HG03060 (cell line): Measurements from ENCODE around the gene ATP5ME.
"Not testable (repeated sequence)": the region's sequence is repeated elsewhere in the genome, so short reads cannot be mapped to it uniquely, and the experiment has no call there.

Source experiments
- ATAC-seq: cut with Tn5 transposase; IDR thresholded peaks from one replicate; pipeline ENCODE4 v1.9.1; 2021; ENCODE audit warnings: low read depth, moderate number of reproducible peaks; ENCODE audit not compliant: unreplicated experiment

Gene ATP5ME

GRCh38 chr4:657338-657833 is 16.7 kb downstream of the ATP5ME start:
- no peak for ATAC-seq

GRCh38 chr4:656436-657337 is 17.4 kb downstream of the ATP5ME start:
- no peak for ATAC-seq

- ATAC-seq, result no peak
Measured at GRCh38 chr4:655464-656151, 18.5 kb downstream of the ATP5ME start.

- ATAC-seq, result no peak
Measured at GRCh38 chr4:654871-655463, 19.1 kb downstream of the ATP5ME start.

DNA sequence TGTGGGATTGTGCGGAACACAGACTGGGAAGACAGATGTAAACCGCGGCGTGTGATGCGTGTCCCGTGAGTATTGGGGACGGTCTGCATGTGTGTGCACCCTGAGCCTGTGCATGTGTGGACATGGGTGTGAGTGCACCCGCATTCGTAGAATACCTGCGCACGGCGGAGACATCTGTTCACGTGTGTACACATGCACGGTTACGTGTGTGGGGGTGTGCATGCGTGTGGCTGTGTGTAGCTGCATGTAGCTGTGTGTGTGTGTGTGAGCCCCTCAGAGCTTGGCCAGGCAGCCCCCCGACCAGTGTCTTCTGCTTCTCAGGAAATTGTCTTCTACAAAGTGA is 19.6 kb downstream of the ATP5ME start:
- no peak for ATAC-seq

GRCh38 chr4:653831-654502 is 20.1 kb downstream of the ATP5ME start:
- ATAC-seq, result no peak

DNA sequence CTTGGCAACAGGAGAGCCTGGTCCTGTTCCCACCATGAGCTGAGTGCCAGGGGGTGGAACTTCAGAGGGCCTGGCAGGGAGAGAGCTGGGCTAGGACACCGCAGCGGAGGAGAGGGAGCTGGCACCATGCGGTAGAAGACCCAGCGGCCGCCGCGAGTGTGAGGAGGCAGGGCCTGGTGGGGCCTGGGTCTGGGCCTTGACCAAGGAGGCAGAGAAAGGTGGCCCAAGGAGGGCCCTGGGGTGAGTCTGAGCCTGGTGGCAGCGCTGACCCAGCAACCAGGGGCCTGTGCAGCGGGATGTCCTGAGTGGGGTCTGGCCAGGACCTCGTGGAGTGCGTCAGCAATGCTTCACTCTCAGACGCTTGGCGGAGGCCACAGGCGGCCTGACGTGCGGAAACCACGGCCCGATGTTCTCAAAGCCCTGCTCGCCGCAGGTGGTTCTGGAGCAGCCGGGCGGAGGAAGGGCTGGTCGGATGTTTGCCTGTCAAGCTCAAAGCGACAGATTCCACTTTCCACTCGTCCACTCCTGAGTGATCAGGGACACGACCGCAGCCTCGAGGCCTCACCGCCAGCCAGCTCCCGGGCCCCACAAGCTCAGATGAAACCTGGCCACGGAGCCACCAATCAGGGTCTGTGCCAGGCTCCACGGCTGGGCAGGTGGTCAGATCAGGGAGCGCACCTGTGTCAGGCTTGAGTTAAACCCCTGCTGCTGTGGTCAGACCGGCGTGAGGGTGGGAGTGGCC is 20.8 kb downstream of the ATP5ME start:
- ATAC-seq, result no peak

GRCh38 chr4:651884-652642 is 22.0 kb downstream of the ATP5ME start:
- ATAC-seq, result no peak

DNA sequence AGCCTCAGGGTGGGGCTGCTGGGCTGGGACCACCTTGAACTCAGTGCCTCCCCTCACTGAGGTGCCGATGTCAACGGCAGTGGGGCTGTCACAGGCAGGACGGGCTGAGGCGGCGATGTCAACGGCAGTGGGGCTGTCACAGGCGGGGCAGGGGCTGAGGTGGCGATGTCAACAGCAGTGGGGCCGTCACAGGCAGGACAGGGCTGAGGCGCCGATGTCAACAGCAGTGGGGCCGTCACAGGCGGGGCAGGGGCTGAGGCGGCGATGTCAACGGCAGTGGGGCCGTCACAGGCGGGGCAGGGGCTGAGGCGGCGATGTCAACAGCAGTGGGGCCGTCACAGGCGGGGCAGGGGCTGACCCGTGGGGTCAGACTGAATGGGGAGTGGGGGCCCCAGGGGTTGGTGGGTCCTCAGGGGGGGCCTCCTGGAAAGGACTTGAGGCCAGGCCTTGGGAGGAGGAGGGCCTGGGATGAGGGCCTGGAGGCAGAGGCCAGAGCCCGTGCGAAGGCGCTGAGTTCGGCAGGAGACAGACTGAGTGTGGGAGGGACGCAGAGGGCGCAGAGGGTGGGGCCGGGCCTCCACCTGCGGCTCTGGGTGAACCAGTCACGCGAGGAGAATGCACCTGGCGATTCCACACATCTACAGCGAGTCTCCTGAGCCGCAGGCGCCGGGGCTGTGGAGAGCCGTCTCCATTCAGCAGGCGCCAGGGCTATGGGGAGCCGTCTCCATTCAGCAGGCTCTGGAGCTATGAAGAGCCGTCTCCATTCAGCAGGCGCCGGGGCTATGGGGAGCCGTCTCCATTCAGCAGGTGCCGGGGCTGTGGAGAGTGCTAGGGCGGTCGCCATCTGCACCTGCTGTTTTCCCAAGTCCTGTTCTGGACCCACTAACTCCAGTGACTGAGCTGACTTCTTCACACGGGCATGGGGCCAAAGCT is 22.9 kb downstream of the ATP5ME start:
- no peak for ATAC-seq

- ATAC-seq, result no peak
Measured at GRCh38 chr4:650461-650860, 23.6 kb downstream of the ATP5ME start.

DNA sequence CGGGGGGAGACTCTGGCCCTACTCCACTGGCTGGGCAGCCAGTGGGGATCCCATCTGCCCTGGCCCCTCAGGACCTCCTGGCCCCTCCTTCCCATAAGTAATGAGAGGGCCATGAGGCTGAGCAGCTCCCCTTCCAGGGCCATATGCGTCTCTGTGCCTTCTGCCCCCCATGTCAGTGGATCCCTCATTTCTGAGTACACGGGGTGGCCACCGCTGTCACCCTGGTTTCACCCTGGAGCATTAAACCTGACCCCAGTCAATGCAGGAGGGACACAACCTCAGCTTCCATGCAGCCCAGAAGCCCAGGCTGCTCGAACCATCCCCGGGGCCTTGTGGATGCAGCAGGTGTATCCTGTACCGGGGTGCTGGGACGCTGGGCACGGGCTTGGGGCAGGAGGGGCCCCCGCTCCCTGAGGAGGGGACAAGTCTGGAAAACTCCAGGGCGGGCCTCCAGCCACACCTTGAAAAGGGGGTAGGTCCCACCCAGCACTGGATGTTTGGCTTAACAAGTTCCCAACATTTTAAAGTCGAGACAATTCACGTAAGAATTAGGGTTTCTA is 24.2 kb downstream of the ATP5ME start:
- no peak for ATAC-seq

DNA sequence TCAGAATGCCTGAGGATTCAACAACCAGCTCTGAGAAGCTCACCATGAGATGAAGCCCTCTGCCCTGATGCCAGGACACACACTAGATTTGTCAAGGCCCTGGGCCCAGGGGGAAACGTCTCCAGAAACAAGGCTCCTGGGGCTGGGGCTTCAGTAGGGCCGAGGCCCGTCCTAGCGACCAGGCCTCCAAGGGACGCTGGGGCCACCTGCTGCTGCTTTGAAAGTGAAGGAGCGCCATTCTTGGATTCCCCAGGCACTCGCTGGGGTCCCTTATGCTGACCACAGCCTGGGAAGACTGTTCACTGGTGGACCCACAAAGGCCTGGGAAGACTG is 24.8 kb downstream of the ATP5ME start:
- ATAC-seq, result no peak

GRCh38 chr4:648579-649292 is 25.3 kb downstream of the ATP5ME start:
- no peak for ATAC-seq

GRCh38 chr4:647481-647880 is 26.6 kb downstream of the ATP5ME start:
- ATAC-seq, result no peak

DNA sequence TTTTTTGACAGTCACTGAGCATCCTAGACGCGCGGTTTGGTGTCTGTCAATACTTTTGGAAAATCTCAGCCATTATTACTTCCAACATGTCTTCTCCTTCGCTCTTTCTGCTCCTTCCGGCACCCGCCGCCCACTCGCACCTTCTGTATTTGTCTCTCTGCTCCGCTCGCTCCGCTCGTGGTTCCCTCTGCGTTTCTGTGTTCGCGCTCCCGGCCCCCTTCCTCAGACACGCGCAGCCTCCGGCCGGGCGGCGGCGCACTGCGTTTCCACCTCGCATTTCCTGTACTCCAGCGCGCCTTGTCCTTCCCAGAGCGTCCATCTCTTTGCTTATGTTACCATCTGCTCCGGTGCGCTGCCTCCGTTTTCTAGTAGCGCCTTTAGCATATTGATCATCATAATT is 27.6 kb downstream of the ATP5ME start:
- ATAC-seq, result no peak

- not testable (repeated sequence) for ATAC-seq
Measured at GRCh38 chr4:642366-642765, 31.7 kb downstream of the ATP5ME start.

GRCh38 chr4:637536-638280 is 36.4 kb downstream of the ATP5ME start:
- no peak for ATAC-seq
